GM21526 (cell line): ENCODE results near the gene IQGAP2.
A peak's percentile ranks its signal among the peaks of the same experiment; 100 is the strongest.
"Not testable (repeated sequence)": the region's sequence is repeated elsewhere in the genome, so short reads cannot be mapped to it uniquely, and the experiment has no call there.

ENCODE experiments used
- ATAC-seq: cut with Tn5 transposase; IDR thresholded peaks from one replicate; pipeline ENCODE4 v1.9.1; 2021; ENCODE audit warnings: moderate library complexity; ENCODE audit not compliant: unreplicated experiment, low FRiP score

IQGAP2 gene

GRCh38 chr5:76723266-76723665 is 320.2 kb downstream of the IQGAP2 start:
- ATAC-seq: no peak

GRCh38 chr5:76723906-76724305 is 320.8 kb downstream of the IQGAP2 start:
- ATAC-seq: no peak

- no peak for ATAC-seq
Observed at GRCh38 chr5:76724871-76725270, 321.8 kb downstream of the IQGAP2 start.

- no peak for ATAC-seq
Observed at GRCh38 chr5:76728965-76729364, 325.9 kb downstream of the IQGAP2 start.

- no peak for ATAC-seq
Observed at GRCh38 chr5:76729373-76730290, 326.5 kb downstream of the IQGAP2 start.

GRCh38 chr5:76732405-76733048 is 329.4 kb downstream of the IQGAP2 start:
- no peak for ATAC-seq

GRCh38 chr5:76733049-76733417 is 329.9 kb downstream of the IQGAP2 start:
- ATAC-seq: peak; percentile 68

GRCh38 chr5:76735762-76736545 is 332.9 kb downstream of the IQGAP2 start:
- ATAC-seq: no peak

- ATAC-seq: no peak
Observed at GRCh38 chr5:76736679-76737556, 333.8 kb downstream of the IQGAP2 start.

- no peak for ATAC-seq
Observed at GRCh38 chr5:76737846-76738245, 334.8 kb downstream of the IQGAP2 start.

GRCh38 chr5:76741506-76741905 is 338.4 kb downstream of the IQGAP2 start:
- ATAC-seq: not testable (repeated sequence)

- ATAC-seq: no peak
Observed at GRCh38 chr5:76742583-76742982, 339.5 kb downstream of the IQGAP2 start.

- ATAC-seq: no peak
Observed at GRCh38 chr5:76744632-76745031, 341.5 kb downstream of the IQGAP2 start.

- no peak for ATAC-seq
Observed at GRCh38 chr5:76745670-76746069, 342.6 kb downstream of the IQGAP2 start.

- ATAC-seq: no peak
Observed at GRCh38 chr5:76746677-76747076, 343.6 kb downstream of the IQGAP2 start.

GRCh38 chr5:76747706-76748105 is 344.6 kb downstream of the IQGAP2 start:
- ATAC-seq: no peak

GRCh38 chr5:76751291-76751690 is 348.2 kb downstream of the IQGAP2 start:
- no peak for ATAC-seq

GRCh38 chr5:76754668-76755078 is 351.6 kb downstream of the IQGAP2 start:
- ATAC-seq: no peak

- no peak for ATAC-seq
Observed at GRCh38 chr5:76755779-76756637, 352.9 kb downstream of the IQGAP2 start.
